Measurements from ENCODE around the gene CAMK1D. TPM values are rescaled to one million over a fixed set of nuclear protein-coding genes. Genes with fewer than 3 reads are reported as not detected.

Gene CAMK1D
- total and polyA plus RNA-seq, 8 donors = 4.4 to 10.8 (median 4.8) TPM

DNA sequence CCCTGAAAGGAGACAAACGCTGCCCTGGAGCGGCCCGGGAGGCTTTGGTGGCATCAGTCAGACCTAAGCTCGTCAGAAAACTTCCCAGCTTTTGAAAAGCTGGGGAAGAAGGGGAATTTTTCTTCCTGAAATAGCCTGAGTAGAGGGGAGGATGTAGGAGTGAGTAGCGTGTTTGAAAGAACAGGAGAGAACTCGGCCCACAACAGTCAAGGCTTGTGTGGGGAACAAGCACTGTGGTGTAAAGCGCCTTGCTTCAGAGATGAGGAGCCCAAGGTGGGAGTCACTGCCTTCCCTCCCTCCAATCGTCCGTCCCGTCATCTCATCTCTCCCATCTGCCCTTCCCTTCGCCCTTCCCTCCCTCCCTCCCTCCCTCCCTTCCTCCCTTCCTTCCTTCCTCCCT lies 273.3 kb downstream of the CAMK1D start:
- no peak overlapping the region for H3K27ac ChIP-seq
- H3K36me3 ChIP-seq = no peaks in the 10 kb centered on the region
- DNase-seq (no peak), ATAC-seq (no peak)
- H3K4me3 ChIP-seq = no peak overlapping the region
- H3K27me3 ChIP-seq = no peaks in the 10 kb centered on the region
- no peaks in the 10 kb centered on the region for H3K9me3 ChIP-seq
- no peaks in the 10 kb centered on the region for H3K4me1 ChIP-seq
- TF ChIP-seq, protein P1, sequence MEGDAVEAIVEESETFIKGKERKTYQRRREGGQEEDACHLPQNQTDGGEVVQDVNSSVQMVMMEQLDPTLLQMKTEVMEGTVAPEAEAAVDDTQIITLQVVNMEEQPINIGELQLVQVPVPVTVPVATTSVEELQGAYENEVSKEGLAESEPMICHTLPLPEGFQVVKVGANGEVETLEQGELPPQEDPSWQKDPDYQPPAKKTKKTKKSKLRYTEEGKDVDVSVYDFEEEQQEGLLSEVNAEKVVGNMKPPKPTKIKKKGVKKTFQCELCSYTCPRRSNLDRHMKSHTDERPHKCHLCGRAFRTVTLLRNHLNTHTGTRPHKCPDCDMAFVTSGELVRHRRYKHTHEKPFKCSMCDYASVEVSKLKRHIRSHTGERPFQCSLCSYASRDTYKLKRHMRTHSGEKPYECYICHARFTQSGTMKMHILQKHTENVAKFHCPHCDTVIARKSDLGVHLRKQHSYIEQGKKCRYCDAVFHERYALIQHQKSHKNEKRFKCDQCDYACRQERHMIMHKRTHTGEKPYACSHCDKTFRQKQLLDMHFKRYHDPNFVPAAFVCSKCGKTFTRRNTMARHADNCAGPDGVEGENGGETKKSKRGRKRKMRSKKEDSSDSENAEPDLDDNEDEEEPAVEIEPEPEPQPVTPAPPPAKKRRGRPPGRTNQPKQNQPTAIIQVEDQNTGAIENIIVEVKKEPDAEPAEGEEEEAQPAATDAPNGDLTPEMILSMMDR (IDR thresholded peaks at IDR 0.05) = no peak
- intact Hi-C loops (cut with DNase I) = no loop called here

DNA sequence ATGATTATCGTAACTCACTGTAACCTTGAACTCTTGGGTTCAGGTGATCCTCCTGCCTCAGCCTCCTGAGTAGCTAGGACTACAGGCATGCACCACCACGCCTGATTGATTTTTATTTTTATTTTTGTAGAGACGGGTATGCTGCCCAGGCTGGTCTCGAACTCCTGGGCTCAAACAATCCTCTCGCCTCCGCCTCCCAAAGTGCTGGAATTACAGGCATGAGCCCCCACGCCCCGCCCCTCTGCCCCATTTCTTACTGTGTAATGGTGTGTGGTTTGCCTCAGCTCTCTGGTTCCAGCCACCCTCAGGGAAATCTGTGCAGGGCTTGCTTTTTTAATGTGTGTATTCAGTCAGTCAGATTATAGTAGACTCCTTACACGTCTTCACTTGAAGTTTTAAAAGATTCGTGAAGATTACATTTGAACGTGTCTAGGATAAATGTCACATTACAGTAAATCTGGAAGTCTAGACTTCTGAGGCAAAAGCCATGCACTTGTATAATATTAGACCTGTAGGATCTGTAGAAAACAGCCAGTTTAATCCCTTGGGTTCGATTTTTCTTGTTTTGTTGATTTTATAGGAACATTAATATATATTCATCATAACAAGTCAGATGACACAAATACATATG lies 276.2 kb downstream of the CAMK1D start:
- ATAC-seq (no peak), DNase-seq (no peak)

DNA sequence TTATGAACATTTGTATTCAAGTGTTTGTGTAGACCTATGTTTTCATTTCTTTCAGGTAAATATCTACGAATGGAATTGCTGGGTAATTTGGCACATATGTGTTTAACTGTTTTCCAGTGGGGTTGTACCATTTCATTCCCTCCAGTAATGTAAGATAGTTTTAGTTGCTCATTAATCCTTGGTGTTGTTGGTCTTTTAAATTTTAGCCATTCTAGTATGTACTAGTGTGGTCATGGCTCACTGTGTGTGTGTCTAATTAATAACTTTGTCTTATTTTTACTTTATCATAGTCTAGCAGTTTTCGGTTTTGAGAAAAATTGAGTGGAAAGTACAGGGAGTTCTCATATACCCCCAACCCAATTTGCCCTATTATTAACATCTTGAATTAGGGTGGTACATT lies 278.8 kb downstream of the CAMK1D start:
- no peak for ATAC-seq
- no peak overlapping the region for H3K27ac ChIP-seq
- intact Hi-C loops (cut with DNase I) = no loop called here
- H3K9me3 ChIP-seq = no peaks in the 10 kb centered on the region
- TF ChIP-seq, protein P1 (IDR thresholded peaks at IDR 0.05) = no peak
- no peaks in the 10 kb centered on the region for H3K27me3 ChIP-seq
- no peaks in the 10 kb centered on the region for H3K36me3 ChIP-seq
- DNase-seq = no peak
- no peaks in the 10 kb centered on the region for H3K4me1 ChIP-seq
- no peak overlapping the region for H3K4me3 ChIP-seq

More for the DNA sequence above, 276.2 kb downstream of the CAMK1D start:
- Histone ChIP-seq H3K36me3 (no peaks in the 10 kb centered on the region), H3K27ac (no peak overlapping the region), H3K4me3 (no peak overlapping the region), H3K9me3 (no peaks in the 10 kb centered on the region), H3K4me1 (no peaks in the 10 kb centered on the region), H3K27me3 (no peaks in the 10 kb centered on the region)
- TF ChIP-seq, protein P1 (IDR thresholded peaks at IDR 0.05) = no peak
- intact Hi-C loops (cut with DNase I) = no loop called here

DNA sequence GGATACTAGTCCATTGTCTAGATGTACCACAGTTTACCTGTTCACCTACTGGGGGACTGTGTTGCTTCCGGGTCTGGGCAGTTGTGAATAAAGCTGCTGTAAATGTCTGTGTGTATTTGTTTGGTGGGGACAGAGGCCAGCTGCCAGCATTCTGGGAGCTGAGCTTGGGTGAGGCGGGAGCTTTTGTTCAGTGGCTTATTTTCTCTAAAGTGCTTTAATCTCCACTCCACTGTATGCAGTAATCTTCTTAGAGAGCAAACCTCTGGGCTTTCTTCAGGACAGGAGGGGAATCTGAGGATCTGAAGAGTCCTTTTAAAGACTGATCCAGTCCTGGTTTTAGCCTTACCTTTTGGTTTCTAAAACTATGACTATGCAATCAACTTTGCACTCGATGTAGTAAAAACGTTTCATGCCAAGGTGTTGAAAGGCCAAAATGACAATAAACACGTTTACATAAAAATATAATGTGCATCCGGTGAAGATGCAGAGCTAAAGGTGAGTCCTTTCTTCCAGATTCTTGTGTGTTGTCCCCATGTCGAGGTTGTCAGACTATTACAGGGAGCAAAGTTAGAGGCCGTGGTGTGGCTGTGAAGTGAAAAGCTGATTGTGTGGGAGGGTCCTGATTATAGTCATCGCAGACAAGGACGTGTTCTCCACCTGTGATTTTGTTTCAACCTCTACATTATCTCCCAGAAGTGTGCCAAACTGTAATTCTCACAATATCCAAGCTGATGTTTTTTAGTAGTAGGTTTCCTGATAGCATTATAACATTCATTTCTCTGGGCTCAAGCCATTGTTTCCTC lies 279.8 kb downstream of the CAMK1D start:
- TF ChIP-seq, protein P1 (IDR thresholded peaks at IDR 0.05) = no peak
- Histone ChIP-seq H3K36me3 (no peaks in the 10 kb centered on the region), H3K27me3 (no peaks in the 10 kb centered on the region), H3K27ac (no peak overlapping the region), H3K9me3 (no peaks in the 10 kb centered on the region), H3K4me3 (no peak overlapping the region), H3K4me1 (no peaks in the 10 kb centered on the region)
- intact Hi-C loops (cut with DNase I) = no loop called here
- DNase-seq (no peak), ATAC-seq (no peak)

DNA sequence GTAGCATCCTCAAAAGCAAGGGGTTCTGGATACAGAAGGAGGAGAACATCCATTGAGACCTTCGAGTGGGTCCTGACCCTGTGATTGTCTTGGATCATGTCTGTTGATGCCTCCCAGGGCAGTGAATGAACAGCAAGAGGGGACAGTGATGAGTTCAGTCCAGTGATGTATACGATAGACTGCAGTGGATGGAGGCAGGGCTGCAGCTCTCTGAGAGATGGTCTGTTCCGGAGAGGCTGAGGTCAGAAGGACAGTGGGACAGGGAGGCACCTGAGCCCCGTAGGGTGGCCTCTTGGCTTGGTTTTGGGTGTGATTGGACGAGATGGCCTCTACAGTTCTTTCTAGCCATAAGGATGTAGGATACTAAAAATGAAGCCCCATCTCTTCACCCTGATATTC lies 280.4 kb downstream of the CAMK1D start:
- H3K4me3 ChIP-seq = no peak overlapping the region
- no peaks in the 10 kb centered on the region for H3K36me3 ChIP-seq
- ATAC-seq (no peak), DNase-seq (no peak)
- intact Hi-C loops (cut with DNase I) = no loop called here
- H3K9me3 ChIP-seq = no peaks in the 10 kb centered on the region
- TF ChIP-seq, protein P1 (IDR thresholded peaks at IDR 0.05) = no peak
- H3K27ac ChIP-seq = no peak overlapping the region
- H3K4me1 ChIP-seq = no peaks in the 10 kb centered on the region
- no peaks in the 10 kb centered on the region for H3K27me3 ChIP-seq

Data from left lung (tissue), 10 donors.